Neuron (in vitro differentiated cells): ENCODE results near the gene ABCG1.

Experiments
- H2AFZ ChIP-seq: one replicate; pipeline ENCODE4 v1.6.1; 2013; ENCODE audit warnings: low read depth, mild to moderate bottlenecking, inconsistent platforms, low read length, moderate library complexity
- H3K27me3 ChIP-seq: one replicate; pipeline ENCODE4 v1.6.1; 2013; ENCODE audit warnings: low read length; ENCODE audit not compliant: insufficient read depth
- H3K36me3 ChIP-seq: one replicate; pipeline ENCODE4 v1.6.1; 2013; ENCODE audit warnings: low read length; ENCODE audit not compliant: insufficient read depth
- H3K4me1 ChIP-seq: one replicate; pipeline ENCODE4 v1.6.1; 2013; ENCODE audit warnings: low read length; ENCODE audit not compliant: insufficient read depth
- H3K4me3 ChIP-seq: 2 replicates; pipeline ENCODE4 v1.5.1; 2013; ENCODE audit warnings: mild to moderate bottlenecking, low read length, moderate library complexity
- H3K9me3 ChIP-seq: one replicate; pipeline ENCODE4 v1.6.1; 2013; ENCODE audit warnings: low read length

Gene ABCG1

DNA sequence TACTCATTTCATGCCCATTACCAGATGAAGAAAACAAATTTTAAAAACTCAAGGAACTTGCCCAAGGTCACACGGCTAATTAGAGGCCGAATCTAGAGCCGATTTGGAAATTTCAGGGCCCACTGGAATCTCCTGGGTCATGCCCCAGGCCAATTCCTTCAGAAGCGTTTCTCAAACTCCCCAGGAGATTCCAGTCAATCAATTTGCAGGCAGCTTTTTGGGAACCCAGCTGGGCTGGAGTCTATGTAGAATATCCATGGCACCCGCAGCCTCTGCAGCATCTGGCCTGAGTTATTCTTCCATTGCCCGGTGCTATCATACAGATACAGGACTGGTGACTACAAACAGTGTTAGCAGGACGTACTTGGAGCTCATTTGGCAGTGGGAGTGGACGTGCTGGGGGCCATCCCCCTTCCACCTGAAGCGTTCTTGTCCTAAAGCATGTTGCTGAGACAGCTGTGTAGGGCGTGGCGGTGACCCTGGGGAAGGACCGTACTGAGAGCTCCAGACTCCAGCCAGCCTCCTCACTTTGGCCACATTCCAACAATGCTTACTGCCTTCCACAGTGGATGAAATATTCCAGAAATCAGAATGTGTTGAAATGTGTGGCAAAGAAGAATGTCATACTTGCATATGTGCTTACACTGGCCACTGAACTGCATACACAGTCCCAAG lies 38.3 kb downstream of the ABCG1 start:
- Histone ChIP-seq H3K27me3 (peaks cover 8% of the 10 kb centered on the region), H3K4me3 (no peak overlapping the region), H2AFZ (no peak overlapping the region), H3K9me3 (no peaks in the 10 kb centered on the region), H3K36me3 (no peaks in the 10 kb centered on the region), H3K4me1 (no peaks in the 10 kb centered on the region)

DNA sequence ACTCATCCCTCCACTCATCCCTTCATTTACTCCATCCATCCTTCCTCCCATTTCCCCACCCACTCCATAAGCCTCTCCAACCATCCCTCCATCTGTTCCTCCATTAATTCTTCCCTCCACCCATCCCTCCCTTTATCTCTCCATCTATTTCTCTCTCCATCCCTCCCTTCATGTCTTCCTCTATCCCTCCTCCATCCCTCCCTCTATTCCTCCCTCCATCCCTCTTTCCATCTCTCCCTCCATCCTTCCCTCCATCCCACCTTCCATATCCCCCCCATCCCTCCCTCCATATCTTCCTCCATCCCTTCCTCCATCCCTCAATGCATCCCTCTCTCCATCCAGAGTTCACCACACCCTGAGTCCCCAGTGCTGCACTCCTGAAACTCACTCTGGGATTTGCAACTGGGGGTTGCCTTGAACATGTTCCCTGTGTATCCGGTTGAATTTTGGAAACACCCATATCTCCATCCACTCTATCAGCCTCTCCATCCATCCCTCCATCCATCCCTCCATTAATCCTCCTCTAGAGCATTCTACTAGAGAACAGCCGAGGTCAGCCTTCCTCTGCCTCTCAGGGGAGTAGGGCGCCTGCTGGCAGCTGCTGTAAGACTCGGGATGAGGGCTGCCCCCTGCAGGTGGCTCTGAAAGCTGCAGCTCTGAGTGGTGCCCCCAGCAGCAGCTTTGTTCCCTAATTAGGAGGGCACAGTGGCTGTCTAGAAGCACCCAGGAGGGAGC lies 39.4 kb downstream of the ABCG1 start:
- Histone ChIP-seq H3K4me1 (no peaks in the 10 kb centered on the region), H3K36me3 (no peaks in the 10 kb centered on the region), H2AFZ (no peak overlapping the region), H3K4me3 (no peak overlapping the region), H3K9me3 (no peaks in the 10 kb centered on the region), H3K27me3 (peaks cover 8% of the 10 kb centered on the region)

- no peaks in the 10 kb centered on the region for H3K4me1 ChIP-seq
Measured at GRCh38 chr21:42258885-42259407, 40.0 kb downstream of the ABCG1 start.

GRCh38 chr21:42260121-42260520 lies 41.2 kb downstream of the ABCG1 start:
- H3K36me3 ChIP-seq, result no peaks in the 10 kb centered on the region
- H2AFZ ChIP-seq, result no peak overlapping the region
- H3K4me3 ChIP-seq, result no peak overlapping the region
- H3K4me1 ChIP-seq, result no peaks in the 10 kb centered on the region
- H3K27me3 ChIP-seq, result peaks cover 8% of the 10 kb centered on the region
- no peaks in the 10 kb centered on the region for H3K9me3 ChIP-seq

More at GRCh38 chr21:42258885-42259407, 40.0 kb downstream of the ABCG1 start:
- Histone ChIP-seq H3K4me3 (no peak overlapping the region), H3K27me3 (peaks cover 8% of the 10 kb centered on the region), H2AFZ (no peak overlapping the region), H3K9me3 (no peaks in the 10 kb centered on the region), H3K36me3 (no peaks in the 10 kb centered on the region)

- H2AFZ ChIP-seq, result no peak overlapping the region
- no peaks in the 10 kb centered on the region for H3K36me3 ChIP-seq
- no peaks in the 10 kb centered on the region for H3K9me3 ChIP-seq
- H3K4me3 ChIP-seq, result no peak overlapping the region
- no peaks in the 10 kb centered on the region for H3K4me1 ChIP-seq
- peaks cover 8% of the 10 kb centered on the region for H3K27me3 ChIP-seq
Measured at GRCh38 chr21:42261829-42262200, 42.9 kb downstream of the ABCG1 start.

DNA sequence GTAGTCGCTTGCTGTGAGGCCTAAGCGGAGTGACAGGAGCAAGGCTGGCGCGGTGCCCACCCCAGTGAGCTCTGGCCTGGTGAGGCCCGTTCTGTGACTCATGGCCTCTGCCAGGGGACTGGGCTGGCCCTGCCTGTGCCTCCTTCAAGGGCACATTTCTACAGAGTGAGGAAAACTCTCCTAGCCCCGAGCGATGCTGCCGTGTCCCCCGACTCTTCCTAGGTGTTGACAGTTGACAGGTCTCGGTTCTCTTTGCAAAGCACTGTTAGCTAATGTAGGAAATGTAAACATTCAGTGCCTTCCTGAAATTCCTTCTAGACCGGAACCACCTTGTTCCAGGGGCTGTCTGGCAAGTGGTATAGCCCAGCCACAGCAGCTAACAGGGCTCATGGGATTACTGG lies 43.9 kb downstream of the ABCG1 start:
- H3K36me3 ChIP-seq, result no peaks in the 10 kb centered on the region
- peaks cover 6% of the 10 kb centered on the region for H3K27me3 ChIP-seq
- no peak overlapping the region for H2AFZ ChIP-seq
- H3K4me3 ChIP-seq, result no peak overlapping the region
- no peaks in the 10 kb centered on the region for H3K9me3 ChIP-seq
- H3K4me1 ChIP-seq, result no peaks in the 10 kb centered on the region

- Histone ChIP-seq H3K4me1 (no peaks in the 10 kb centered on the region), H3K4me3 (no peak overlapping the region), H3K27me3 (peaks cover 6% of the 10 kb centered on the region), H2AFZ (no peak overlapping the region), H3K36me3 (no peaks in the 10 kb centered on the region), H3K9me3 (no peaks in the 10 kb centered on the region)
Measured at GRCh38 chr21:42263591-42264131, 44.7 kb downstream of the ABCG1 start.

DNA sequence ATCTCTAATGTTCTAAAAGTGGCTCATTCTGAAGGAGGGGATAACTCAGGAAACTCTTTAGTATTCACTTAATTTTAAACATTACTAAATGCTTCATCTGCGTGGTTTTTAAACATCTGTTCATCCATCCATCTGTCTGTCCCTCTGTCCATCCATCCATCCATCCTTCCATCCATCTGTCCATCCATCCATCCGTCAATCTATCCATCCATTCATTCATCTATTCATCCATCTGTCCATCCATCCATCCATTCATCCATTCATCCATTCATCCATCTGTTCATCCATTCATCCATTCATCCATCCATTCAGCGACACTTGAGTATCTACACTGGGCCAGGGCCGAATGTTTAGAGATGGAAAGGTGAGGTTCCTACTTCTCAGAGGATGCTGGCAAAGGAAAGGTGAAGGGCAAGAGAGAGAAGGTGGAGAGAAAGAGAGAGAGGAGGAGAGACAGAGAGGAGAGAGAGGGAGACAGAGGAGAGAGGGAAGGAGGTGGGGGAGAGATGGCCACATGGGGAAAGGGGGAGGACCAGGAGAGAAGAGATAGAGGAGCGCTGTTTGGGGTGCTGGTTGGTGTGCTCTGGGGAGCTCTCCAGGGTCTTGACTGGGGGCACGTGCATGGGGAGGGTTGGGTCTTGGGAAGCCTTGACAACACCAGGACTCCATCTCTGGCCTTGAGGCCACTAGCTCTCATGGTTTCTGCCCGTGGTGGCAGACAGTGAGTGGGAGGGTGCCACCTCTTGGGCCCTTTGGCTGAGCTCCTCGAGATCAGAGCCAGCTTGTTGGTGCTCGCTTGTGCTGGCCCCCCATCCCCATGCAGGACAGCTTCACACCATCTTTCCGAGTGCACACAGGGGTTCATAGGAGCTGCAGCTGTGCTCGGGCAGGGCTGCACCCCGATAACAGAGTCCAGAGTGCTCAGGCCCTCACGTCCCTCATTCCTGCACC lies 45.6 kb downstream of the ABCG1 start:
- H3K36me3 ChIP-seq, result no peaks in the 10 kb centered on the region
- no peaks in the 10 kb centered on the region for H3K4me1 ChIP-seq
- H3K27me3 ChIP-seq, result peaks cover 6% of the 10 kb centered on the region
- H2AFZ ChIP-seq, result no peak overlapping the region
- no peak overlapping the region for H3K4me3 ChIP-seq
- no peaks in the 10 kb centered on the region for H3K9me3 ChIP-seq

- no peaks in the 10 kb centered on the region for H3K9me3 ChIP-seq
- H3K4me1 ChIP-seq, result no peaks in the 10 kb centered on the region
- no peak overlapping the region for H3K4me3 ChIP-seq
- peaks cover 6% of the 10 kb centered on the region for H3K27me3 ChIP-seq
- H3K36me3 ChIP-seq, result no peaks in the 10 kb centered on the region
- H2AFZ ChIP-seq, result no peak overlapping the region
Measured at GRCh38 chr21:42265231-42265812, 46.4 kb downstream of the ABCG1 start.

GRCh38 chr21:42266971-42267556 lies 48.1 kb downstream of the ABCG1 start:
- no peaks in the 10 kb centered on the region for H3K9me3 ChIP-seq
- no peak overlapping the region for H2AFZ ChIP-seq
- peaks cover under 1% of the 10 kb centered on the region for H3K27me3 ChIP-seq
- H3K36me3 ChIP-seq, result no peaks in the 10 kb centered on the region
- H3K4me1 ChIP-seq, result no peaks in the 10 kb centered on the region
- no peak overlapping the region for H3K4me3 ChIP-seq

- Histone ChIP-seq H3K4me1 (no peaks in the 10 kb centered on the region), H3K9me3 (no peaks in the 10 kb centered on the region), H3K27me3 (no peaks in the 10 kb centered on the region), H3K4me3 (no peak overlapping the region), H2AFZ (no peak overlapping the region), H3K36me3 (no peaks in the 10 kb centered on the region)
Measured at GRCh38 chr21:42269386-42269785, 50.4 kb downstream of the ABCG1 start.

DNA sequence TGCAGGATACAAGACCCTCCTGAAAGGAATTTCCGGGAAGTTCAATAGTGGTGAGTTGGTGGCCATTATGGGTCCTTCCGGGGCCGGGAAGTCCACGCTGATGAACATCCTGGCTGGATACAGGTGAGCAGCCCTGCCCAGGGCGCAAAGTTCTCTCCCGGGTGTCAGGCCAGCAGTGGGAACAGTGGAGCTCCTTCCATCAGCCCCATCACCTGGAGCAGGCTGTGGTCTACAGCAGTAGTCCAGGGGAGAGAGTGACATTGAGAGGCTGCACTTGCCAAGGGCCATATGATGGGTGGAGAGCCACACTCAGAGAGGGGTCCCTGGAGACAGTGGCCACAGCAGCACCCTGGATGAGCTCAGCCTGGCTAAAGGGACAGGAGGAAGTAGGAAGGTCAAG lies 52.1 kb downstream of the ABCG1 start:
- Histone ChIP-seq H3K4me3 (no peak overlapping the region), H2AFZ (no peak overlapping the region), H3K27me3 (no peaks in the 10 kb centered on the region), H3K9me3 (no peaks in the 10 kb centered on the region), H3K4me1 (no peaks in the 10 kb centered on the region), H3K36me3 (no peaks in the 10 kb centered on the region)
